MM.1S (cell line): ENCODE measurements around the gene ROS1.

Experiments
- EZH2 ChIP-seq: fragments of 300-600 bp; sonication (generic); optimal IDR thresholded peaks from 2 replicates; pipeline ENCODE3; 2017; ENCODE audit warnings: low read depth, mild to moderate bottlenecking, antibody characterized with exemption, low read length, mixed read lengths
- TF ChIP-seq, protein P1 (sequence below): fragments of 300-600 bp; sonication (generic); IDR thresholded peaks from 2 replicates; pipeline ENCODE4 v1.5.1; 2016; ENCODE audit warnings: antibody characterized with exemption, low read length, mixed read lengths

- TF ChIP-seq, protein P1, sequence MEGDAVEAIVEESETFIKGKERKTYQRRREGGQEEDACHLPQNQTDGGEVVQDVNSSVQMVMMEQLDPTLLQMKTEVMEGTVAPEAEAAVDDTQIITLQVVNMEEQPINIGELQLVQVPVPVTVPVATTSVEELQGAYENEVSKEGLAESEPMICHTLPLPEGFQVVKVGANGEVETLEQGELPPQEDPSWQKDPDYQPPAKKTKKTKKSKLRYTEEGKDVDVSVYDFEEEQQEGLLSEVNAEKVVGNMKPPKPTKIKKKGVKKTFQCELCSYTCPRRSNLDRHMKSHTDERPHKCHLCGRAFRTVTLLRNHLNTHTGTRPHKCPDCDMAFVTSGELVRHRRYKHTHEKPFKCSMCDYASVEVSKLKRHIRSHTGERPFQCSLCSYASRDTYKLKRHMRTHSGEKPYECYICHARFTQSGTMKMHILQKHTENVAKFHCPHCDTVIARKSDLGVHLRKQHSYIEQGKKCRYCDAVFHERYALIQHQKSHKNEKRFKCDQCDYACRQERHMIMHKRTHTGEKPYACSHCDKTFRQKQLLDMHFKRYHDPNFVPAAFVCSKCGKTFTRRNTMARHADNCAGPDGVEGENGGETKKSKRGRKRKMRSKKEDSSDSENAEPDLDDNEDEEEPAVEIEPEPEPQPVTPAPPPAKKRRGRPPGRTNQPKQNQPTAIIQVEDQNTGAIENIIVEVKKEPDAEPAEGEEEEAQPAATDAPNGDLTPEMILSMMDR = no peak
- no peak for TF ChIP-seq EZH2
These were observed 97.7 kb downstream of the ROS1 start for GRCh38 chr6:117328005-117328389.
